Measurements from ENCODE around the gene TCF15. TPM values are rescaled to one million over a fixed set of nuclear protein-coding genes. Genes with fewer than 3 reads are reported as not detected.

TCF15 gene
- total RNA-seq = under 1 TPM in 1 of 5 donors, not detected in 4; 0.43 TPM
- polyA plus RNA-seq = under 1 TPM in 2 of 3 donors, not detected in 1; 0.25 to 0.33 TPM
- long read RNA-seq, donor 1, partial matches to known transcripts = 0 of 2 reads
- long read RNA-seq, donor 1, other reads (novel, unspliced or antisense) = 0 of 2 reads
- long read RNA-seq, donor 2 = 0 reads
- long read RNA-seq, donor 3, partial matches to known transcripts = 0 of 1 reads
- long read RNA-seq, donor 3, other reads (novel, unspliced or antisense) = 0 of 1 reads
- long read RNA-seq, donor 4 = 0 reads
- long read RNA-seq, donor 5, partial matches to known transcripts = 0 of 3 reads
- long read RNA-seq, donor 5, other reads (novel, unspliced or antisense) = 0 of 3 reads
- long read RNA-seq, donor 6, partial matches to known transcripts = 0 of 4 reads
- long read RNA-seq, donor 6, other reads (novel, unspliced or antisense) = 0 of 4 reads
- long read RNA-seq, donor 7, partial matches to known transcripts = 0 of 4 reads
- long read RNA-seq, donor 7, other reads (novel, unspliced or antisense) = 0 of 4 reads
- long read RNA-seq, donor 8 = 0 reads
- long read RNA-seq, donor 9, partial matches to known transcripts = 0 of 1 reads
- long read RNA-seq, donor 9, other reads (novel, unspliced or antisense) = 0 of 1 reads
- long read RNA-seq, donor 10 = 0 reads

GRCh38 chr20:610130-611046, at the start of gene TCF15:
Gene TCF15, minus strand, starts transcription at chr20:610309. Its CDS starts 72 bp downstream, at chr20:610237.
- H3K36me3 ChIP-seq = no peaks in the 10 kb centered on the region
- peaks cover 0 to 23% (median 11%) of the 10 kb centered on the region in 4 donors for H3K4me1 ChIP-seq
- H3K4me3 ChIP-seq = peak within 1 kb of the TSS in 3 of 4 donors; percentile 21 to 29 (median 26)
- peaks cover 5 to 92% (median 47%) of the 10 kb centered on the region in 3 donors for H3K27me3 ChIP-seq
- H3K27ac ChIP-seq = no peak within 1 kb of the TSS
- no peak for TF ChIP-seq POLR2AphosphoS5 (IDR thresholded peaks at IDR 0.05)
- TF ChIP-seq POLR2A (IDR thresholded peaks at IDR 0.05) = no peak
- no peak for TF ChIP-seq CTCF (IDR thresholded peaks at IDR 0.05)
- TF ChIP-seq EP300 (IDR thresholded peaks at IDR 0.05) = no peak
- intact Hi-C loops (cut with DNase I; ENCODE audit: low total_unique reads) = no loop called here
- H3K9me3 ChIP-seq = no peaks in the 10 kb centered on the region
- 8 to 44% (median 20%) methylated on average over 11 to 84 of the region's 84 CpGs for WGBS, 5 donors
- peak in 1 of 2 donors; percentile 82 for DNase-seq

- WGBS, 5 donors = 27 to 32% (median 28%) methylated on average over 5 of the region's 5 CpGs
- peaks cover 12 to 66% (median 33%) of the 10 kb centered on the region in 3 donors for H3K27me3 ChIP-seq
- intact Hi-C loops (cut with DNase I; ENCODE audit: low total_unique reads) = no loop called here
Observed at GRCh38 chr20:658731-659291, 48.7 kb upstream of the TCF15 start.

GRCh38 chr20:658202-658601, 48.1 kb upstream of the TCF15 start:
- Histone ChIP-seq H3K4me1 (peaks cover 6 to 22% (median 11%) of the 10 kb centered on the region in 4 donors), H3K9me3 (no peaks in the 10 kb centered on the region), H3K27ac (no peak overlapping the region), H3K27me3 (peaks cover 6 to 59% (median 27%) of the 10 kb centered on the region in 3 donors), H3K36me3 (no peaks in the 10 kb centered on the region), H3K4me3 (no peak overlapping the region)
- intact Hi-C loops (cut with DNase I; ENCODE audit: low total_unique reads) = no loop called here
- no peak for TF ChIP-seq POLR2A (IDR thresholded peaks at IDR 0.05)
- TF ChIP-seq POLR2AphosphoS5 (IDR thresholded peaks at IDR 0.05) = no peak
- no peak for TF ChIP-seq CTCF (IDR thresholded peaks at IDR 0.05)
- no peak for TF ChIP-seq EP300 (IDR thresholded peaks at IDR 0.05)
- 18 to 41% (median 28%) methylated on average over 2 of the region's 2 CpGs for WGBS, 5 donors
- DNase-seq = no peak

More at GRCh38 chr20:658731-659291, 48.7 kb upstream of the TCF15 start:
- no peak for DNase-seq
- Histone ChIP-seq H3K36me3 (no peaks in the 10 kb centered on the region), H3K9me3 (no peaks in the 10 kb centered on the region), H3K4me3 (no peak overlapping the region), H3K4me1 (peaks cover 9 to 24% (median 12%) of the 10 kb centered on the region in 4 donors), H3K27ac (no peak overlapping the region)
- no peak for TF ChIP-seq EP300 (IDR thresholded peaks at IDR 0.05)
- no peak for TF ChIP-seq POLR2AphosphoS5 (IDR thresholded peaks at IDR 0.05)
- no peak for TF ChIP-seq POLR2A (IDR thresholded peaks at IDR 0.05)
- TF ChIP-seq CTCF (IDR thresholded peaks at IDR 0.05) = no peak
